ENCODE results near the gene SCCPDH. TPM values are rescaled to one million over a fixed set of nuclear protein-coding genes. Genes with fewer than 3 reads are reported as not detected.

Gene SCCPDH
- total and polyA plus RNA-seq, 2 of the 13 experiments (the other 11 are each of a cell fraction or from before 2014, with no cell fraction given): 36.7 to 62.3 TPM

DNA sequence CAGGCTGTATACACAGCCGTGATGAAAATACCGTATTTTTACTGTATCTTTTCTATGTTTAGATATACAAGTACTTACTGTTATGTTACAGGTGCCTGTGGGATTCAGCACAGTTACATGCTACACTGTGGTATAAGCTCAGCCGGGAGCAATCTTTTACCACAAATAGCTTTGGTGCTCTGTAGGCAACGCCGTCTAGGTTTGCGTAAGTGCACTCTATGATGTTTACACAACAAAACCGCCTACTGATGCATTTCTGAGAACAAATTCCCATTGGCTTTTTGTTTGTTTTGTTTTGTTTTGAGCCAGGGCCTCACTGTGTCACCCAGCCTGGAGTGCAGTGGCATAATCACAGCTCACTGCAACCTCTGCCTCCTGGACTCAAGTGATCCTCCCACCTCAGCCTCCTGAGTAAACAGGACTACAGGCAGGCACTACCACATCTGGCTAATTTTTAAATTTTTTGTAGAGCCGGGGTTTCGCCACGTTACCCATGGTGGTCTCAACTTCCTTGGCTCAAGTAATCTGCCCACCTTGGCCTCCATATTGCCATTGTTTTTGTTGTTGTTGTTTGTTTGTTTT lies 81.0 kb downstream of the SCCPDH start (continued):
- TF ChIP-seq ZMAT3 (CRISPR knock-in tag; conservative IDR thresholded peaks at IDR 0.05) (no peak), SOX5 (CRISPR knock-in tag; IDR thresholded peaks at IDR 0.05; ENCODE audit: borderline replicate concordance) (peak; percentile 33; the same call in 1 of the 2 replicates), ARID5B (CRISPR knock-in tag; IDR thresholded peaks at IDR 0.05) (peak; percentile 31; the same call in 1 of the 2 replicates), FOXA1 (IDR thresholded peaks at IDR 0.05) (0 out of 2 replicates have a peak, but pooled peaks have one; percentile 19), FOXA1 (CRISPR knock-in tag; IDR thresholded peaks at IDR 0.05) (peak; percentile 63)

GRCh38 chr1:246809473-246809872 lies 85.3 kb downstream of the SCCPDH start:
- no TSS peak for BruUV-seq (replicated peaks)
- intact Hi-C loops (cut with micrococcal nuclease; ENCODE audit: unreplicated experiment): no loop called here
- in situ Hi-C loops (cut with HindIII; ENCODE audit: extremely low pct_ligation_motif_present, low pct_unique_long_range_greater_than_20kb): no loop called here
- POLR2A ChIA-PET: no interaction called here
- 26% methylated on average over 2 of the region's 6 CpGs for WGBS (ENCODE audit: low lambda C conversion rate)
- Histone ChIP-seq H3K79me2 (ENCODE audit: insufficient read depth, low read length) (no peaks in the 10 kb centered on the region), H3K4me1 (ENCODE audit: insufficient read depth, low read length) (peaks cover 37% of the 10 kb centered on the region), H3K4me2 (ENCODE audit: low read depth, low read length) (no peak overlapping the region), H2AFZ (ENCODE audit: low read length) (no peak overlapping the region), H3K27ac (ENCODE audit: extremely low read length, insufficient read depth, low read length) (no peak overlapping the region), H4K20me1 (ENCODE audit: insufficient read depth, low read length) (no peaks in the 10 kb centered on the region), H3K9ac (ENCODE audit: insufficient read depth, low read depth, low read length) (no peak overlapping the region), H3K9me3 (ENCODE audit: low read length) (no peaks in the 10 kb centered on the region), H3K36me3 (replicated peaks in 1 of 2; ENCODE audit: control insufficient read depth in 1 of 2, insufficient read depth in 2 of 2, low read length in 2 of 2) (no peaks in the 10 kb centered on the region), H3K27me3 (ENCODE audit: control insufficient read depth in 1 of 2, insufficient read depth in 2 of 2, low read length in 2 of 2) (peaks cover 0 to 13% of the 10 kb centered on the region in 2 experiments; a peak in 3 of 5 replicates), H3K4me3 (replicated peaks in 1 of 3; ENCODE audit: insufficient read depth in 1 of 3, low read depth in 2 of 3, low read length in 3 of 3) (no peak overlapping the region)
- no peak for DNase-seq (ENCODE audit: low spot score)
- CTCF ChIA-PET (ENCODE audit: low intra/inter-chr PET ratio, low total read pairs): no interaction called here
- no peak for FAIRE-seq
- peak; percentile 89 for ATAC-seq
- TF ChIP-seq JUN (CRISPR knock-in tag; IDR thresholded peaks at IDR 0.05) (no peak), CTCF (CRISPR knock-in tag; IDR thresholded peaks at IDR 0.05) (peak; percentile 60), XRCC5 (optimal IDR thresholded peaks at IDR 0.05; ENCODE audit: low read length) (peak; percentile 62), ZNF33A (CRISPR knock-in tag; IDR thresholded peaks at IDR 0.05; ENCODE audit: borderline replicate concordance) (no peak), RAD21 (CRISPR knock-in tag; IDR thresholded peaks at IDR 0.05) (peak; percentile 47; the same call in 1 of the 2 replicates), MIXL1 (CRISPR knock-in tag; IDR thresholded peaks at IDR 0.05) (no peak), MED13 (CRISPR knock-in tag; IDR thresholded peaks at IDR 0.05) (no peak), STAG1 (CRISPR knock-in tag; IDR thresholded peaks at IDR 0.05) (peak; percentile 56)
- TF ChIP-seq, protein P1, sequence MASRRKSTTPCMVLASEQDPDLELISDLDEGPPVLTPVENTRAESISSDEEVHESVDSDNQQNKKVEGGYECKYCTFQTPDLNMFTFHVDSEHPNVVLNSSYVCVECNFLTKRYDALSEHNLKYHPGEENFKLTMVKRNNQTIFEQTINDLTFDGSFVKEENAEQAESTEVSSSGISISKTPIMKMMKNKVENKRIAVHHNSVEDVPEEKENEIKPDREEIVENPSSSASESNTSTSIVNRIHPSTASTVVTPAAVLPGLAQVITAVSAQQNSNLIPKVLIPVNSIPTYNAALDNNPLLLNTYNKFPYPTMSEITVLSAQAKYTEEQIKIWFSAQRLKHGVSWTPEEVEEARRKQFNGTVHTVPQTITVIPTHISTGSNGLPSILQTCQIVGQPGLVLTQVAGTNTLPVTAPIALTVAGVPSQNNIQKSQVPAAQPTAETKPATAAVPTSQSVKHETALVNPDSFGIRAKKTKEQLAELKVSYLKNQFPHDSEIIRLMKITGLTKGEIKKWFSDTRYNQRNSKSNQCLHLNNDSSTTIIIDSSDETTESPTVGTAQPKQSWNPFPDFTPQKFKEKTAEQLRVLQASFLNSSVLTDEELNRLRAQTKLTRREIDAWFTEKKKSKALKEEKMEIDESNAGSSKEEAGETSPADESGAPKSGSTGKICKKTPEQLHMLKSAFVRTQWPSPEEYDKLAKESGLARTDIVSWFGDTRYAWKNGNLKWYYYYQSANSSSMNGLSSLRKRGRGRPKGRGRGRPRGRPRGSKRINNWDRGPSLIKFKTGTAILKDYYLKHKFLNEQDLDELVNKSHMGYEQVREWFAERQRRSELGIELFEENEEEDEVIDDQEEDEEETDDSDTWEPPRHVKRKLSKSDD (CRISPR knock-in tag; IDR thresholded peaks at IDR 0.05; ENCODE audit: low read depth): no peak

Measured in HepG2 (cell line).